Measurements from ENCODE around the gene RAC2. TPM values are rescaled to one million over a fixed set of nuclear protein-coding genes. Genes with fewer than 3 reads are reported as not detected.

The RAC2 gene
- total and polyA plus RNA-seq, 11 donors, result 1.3 to 60.5 (median 3.8) TPM

GRCh38 chr22:37199760-37200108, 44.3 kb downstream of the RAC2 start:
- peak overlapping the region in 9 of 12 donors; percentile 27 to 74 (median 64) for H3K4me3 ChIP-seq
- H3K36me3 ChIP-seq, result no peaks in the 10 kb centered on the region
- no peaks in the 10 kb centered on the region for H3K9me3 ChIP-seq
- DNase-seq (no peak), ATAC-seq (no peak)
- no peak for TF ChIP-seq POLR2A (IDR thresholded peaks at IDR 0.05)
- TF ChIP-seq CTCF (IDR thresholded peaks at IDR 0.05), result peak in 2 of 12 donors; percentile 13 to 17
- peaks cover 19 to 44% (median 34%) of the 10 kb centered on the region in 12 donors for H3K4me1 ChIP-seq
- intact Hi-C loops (cut with DNase I), result loop anchor here in 9 of 10 donors (2.0 to 10.0 kb wide), 7 partner anchors 31 to 425 kb away; partner anchors contain the start of gene IFT27 (in 1 of the 9)
- peak overlapping the region in 9 of 12 donors; percentile 39 to 99 (median 96) for H3K27ac ChIP-seq
- no peaks in the 10 kb centered on the region for H3K27me3 ChIP-seq
- WGBS, 4 donors, result 11 to 22% (median 16%) methylated on average over 8 to 12 of the region's 12 CpGs

GRCh38 chr22:37199103-37199759, 44.8 kb downstream of the RAC2 start:
- H3K4me1 ChIP-seq, result peaks cover 19 to 47% (median 34%) of the 10 kb centered on the region in 12 donors
- H3K4me3 ChIP-seq, result peak overlapping the region; percentile 35 to 87 (median 66)
- peak; percentile 70 to 97 for TF ChIP-seq POLR2A (IDR thresholded peaks at IDR 0.05)
- TF ChIP-seq CTCF (IDR thresholded peaks at IDR 0.05), result peak; percentile 90 to 99 (median 96)
- H3K27ac ChIP-seq, result peak overlapping the region; percentile 83 to 99 (median 96)
- H3K36me3 ChIP-seq, result no peaks in the 10 kb centered on the region
- no peaks in the 10 kb centered on the region for H3K9me3 ChIP-seq
- peak; percentile 87 to 93 (median 90) for ATAC-seq
- intact Hi-C loops (cut with DNase I), result loop anchor here in 7 of 10 donors (2.0 to 10.0 kb wide), 6 partner anchors 30 to 424 kb away; partner anchors contain the start of gene IFT27 (in 1 of the 7)
- 0 to 1% (median 1%) methylated on average over 37 to 58 of the region's 58 CpGs for WGBS, 4 donors
- DNase-seq, result peak; percentile 97 to 100 (median 98)
- no peaks in the 10 kb centered on the region for H3K27me3 ChIP-seq

GRCh38 chr22:37198258-37199102, 45.6 kb downstream of the RAC2 start:
- Histone ChIP-seq H3K9me3 (no peaks in the 10 kb centered on the region), H3K27ac (peak overlapping the region; percentile 83 to 99 (median 96)), H3K36me3 (no peaks in the 10 kb centered on the region), H3K4me1 (peaks cover 23 to 51% (median 39%) of the 10 kb centered on the region in 12 donors), H3K4me3 (peak overlapping the region; percentile 35 to 87 (median 66)), H3K27me3 (no peaks in the 10 kb centered on the region)
- TF ChIP-seq CTCF (IDR thresholded peaks at IDR 0.05), result peak; percentile 86 to 98 (median 93)
- no peak for TF ChIP-seq POLR2A (IDR thresholded peaks at IDR 0.05)
- intact Hi-C loops (cut with DNase I), result loop anchor here (1.0 to 10.0 kb wide), 8 partner anchors 30 to 424 kb away; partner anchors contain the start of gene IFT27 (in 1 of the 10)
- DNase-seq (peak; percentile 85 to 94 (median 87)), ATAC-seq (peak; percentile 13 to 71 (median 66))
- 3% methylated on average over 29 to 51 of the region's 51 CpGs for WGBS, 4 donors
